Smooth muscle cell (in vitro differentiated cells): ENCODE data around the gene RNF13. TPM values are rescaled to one million over a fixed set of nuclear protein-coding genes. Genes with fewer than 3 reads are reported as not detected.
A peak's percentile ranks its signal among the peaks of the same experiment; 100 is the strongest.

Source experiments
- DNase-seq: peaks from one replicate; lab custom pipeline; 2025; ENCODE audit not compliant: unreplicated experiment; lab: John Stamatoyannopoulos, UW
- H2AFZ ChIP-seq: fragments of 200-600 bp; sonication (generic); 2 replicates; pipeline ENCODE4 v1.6.0; 2016; ENCODE audit warnings: antibody characterized with exemption, low read depth, mild to moderate bottlenecking
- H3F3A ChIP-seq: fragments of 200-600 bp; sonication (generic); 2 replicates; pipeline ENCODE4 v1.6.0; 2017; ENCODE audit warnings: antibody characterized with exemption, low read depth
- H3K27ac ChIP-seq: fragments of 200-600 bp; sonication (generic); 2 replicates; pipeline ENCODE4 v1.5.1; 2016; ENCODE audit warnings: low read depth, mild to moderate bottlenecking
- H3K27me3 ChIP-seq: fragments of 200-600 bp; sonication (generic); 2 replicates; pipeline ENCODE4 v1.6.1; 2016; ENCODE audit warnings: low read depth, mild to moderate bottlenecking
- H3K36me3 ChIP-seq: fragments of 200-600 bp; sonication (generic); 2 replicates; pipeline ENCODE4 v1.5.1; 2016; ENCODE audit warnings: low read depth
- H3K4me1 ChIP-seq: fragments of 200-600 bp; sonication (generic); 2 replicates; pipeline ENCODE4 v1.5.1; 2016; ENCODE audit warnings: low read depth
- H3K4me2 ChIP-seq: fragments of 200-600 bp; sonication (generic); 2 replicates; pipeline ENCODE4 v1.6.0; 2016; ENCODE audit warnings: mild to moderate bottlenecking
- H3K4me3 ChIP-seq: fragments of 200-600 bp; sonication (generic); 2 replicates; pipeline ENCODE4 v1.5.1; 2016; ENCODE audit warnings: mild to moderate bottlenecking
- H3K79me2 ChIP-seq: fragments of 200-600 bp; sonication (generic); 2 replicates; pipeline ENCODE4 v1.6.0; 2016; ENCODE audit warnings: low read depth, mild to moderate bottlenecking
- H3K9ac ChIP-seq: fragments of 200-600 bp; sonication (generic); 2 replicates; pipeline ENCODE4 v1.6.0; 2016; ENCODE audit warnings: low read depth
- H3K9me3 ChIP-seq: fragments of 200-600 bp; sonication (generic); replicated peaks from 2 replicates; pipeline ENCODE4 v1.5.1; 2016; ENCODE audit warnings: low read depth
- H4K20me1 ChIP-seq: fragments of 200-600 bp; sonication (generic); 2 replicates; pipeline ENCODE4 v1.6.0; 2016; ENCODE audit warnings: low read depth
- WGBS: methylation state at CpG from one replicate; pipeline ENCODE4 v1.1.7; 2016; ENCODE audit warnings: low lambda C conversion rate; 5-methylcytosine and 5-hydroxymethylcytosine counted together
- polyA plus RNA-seq: library from polyadenylated mRNA; unstranded; fragments of >200 nt; fragmentation: Nextera tagmentation; extraction: Ambion mirVana; gene quantifications from 2 replicates; pipeline ENCODE4 v1.2.1, GENCODE V29; 2016
- total RNA-seq: library from RNA; depleted of rRNA; stranded (reverse); fragments of >200 nt; gene quantifications from 2 replicates; pipeline ENCODE4 v1.2.3, GENCODE V29; 2014
- TF ChIP-seq, protein P1 (sequence below): fragments of 200-600 bp; sonication (generic); IDR thresholded peaks from 2 replicates; pipeline ENCODE4 v1.5.1; 2017; ENCODE audit warnings: borderline replicate concordance, mild to moderate bottlenecking, antibody characterized with exemption; ENCODE audit not compliant: insufficient read depth, poor library complexity, severe bottlenecking

The RNF13 gene
- total and polyA plus RNA-seq, 2 experiments from 2014 or later = 46.1 to 81.9 TPM

DNA sequence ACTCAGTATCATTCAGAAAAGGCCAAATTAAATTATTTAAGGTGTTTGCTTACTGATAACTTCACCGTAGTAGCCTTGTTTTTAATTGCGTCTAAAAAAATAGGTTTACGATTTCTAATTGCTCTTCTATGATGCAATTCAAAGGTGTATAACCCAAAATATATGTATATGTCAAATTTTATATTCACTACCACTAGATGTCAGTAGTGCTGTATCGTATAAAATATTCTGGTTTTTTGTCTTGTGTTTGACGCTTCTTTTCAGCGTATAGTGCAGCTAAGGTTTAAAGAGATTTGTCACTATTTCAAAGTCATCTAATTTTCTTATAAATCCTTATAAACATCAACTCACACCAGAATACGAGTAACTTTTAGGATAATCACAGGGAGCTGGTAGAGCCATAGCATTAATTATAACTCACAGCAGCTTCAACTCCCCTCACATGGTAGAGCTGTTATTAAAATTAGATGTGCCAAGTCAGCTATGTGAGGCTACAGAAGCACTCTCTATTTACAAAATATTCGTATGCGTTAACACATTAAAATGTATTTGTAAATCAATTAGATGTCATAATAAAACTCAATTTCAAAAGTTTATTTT, 154.2 kb downstream of the RNF13 start:
- peaks cover 31% of the 10 kb centered on the region for H3K4me1 ChIP-seq
- H3K9ac ChIP-seq = no peak overlapping the region
- no peaks in the 10 kb centered on the region for H3K9me3 ChIP-seq
- peaks cover 4% of the 10 kb centered on the region for H3F3A ChIP-seq
- TF ChIP-seq, protein P1, sequence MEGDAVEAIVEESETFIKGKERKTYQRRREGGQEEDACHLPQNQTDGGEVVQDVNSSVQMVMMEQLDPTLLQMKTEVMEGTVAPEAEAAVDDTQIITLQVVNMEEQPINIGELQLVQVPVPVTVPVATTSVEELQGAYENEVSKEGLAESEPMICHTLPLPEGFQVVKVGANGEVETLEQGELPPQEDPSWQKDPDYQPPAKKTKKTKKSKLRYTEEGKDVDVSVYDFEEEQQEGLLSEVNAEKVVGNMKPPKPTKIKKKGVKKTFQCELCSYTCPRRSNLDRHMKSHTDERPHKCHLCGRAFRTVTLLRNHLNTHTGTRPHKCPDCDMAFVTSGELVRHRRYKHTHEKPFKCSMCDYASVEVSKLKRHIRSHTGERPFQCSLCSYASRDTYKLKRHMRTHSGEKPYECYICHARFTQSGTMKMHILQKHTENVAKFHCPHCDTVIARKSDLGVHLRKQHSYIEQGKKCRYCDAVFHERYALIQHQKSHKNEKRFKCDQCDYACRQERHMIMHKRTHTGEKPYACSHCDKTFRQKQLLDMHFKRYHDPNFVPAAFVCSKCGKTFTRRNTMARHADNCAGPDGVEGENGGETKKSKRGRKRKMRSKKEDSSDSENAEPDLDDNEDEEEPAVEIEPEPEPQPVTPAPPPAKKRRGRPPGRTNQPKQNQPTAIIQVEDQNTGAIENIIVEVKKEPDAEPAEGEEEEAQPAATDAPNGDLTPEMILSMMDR = peak; percentile 68
- no peak for DNase-seq
- 35% methylated on average over 9 of the region's 9 CpGs for WGBS
- H3K36me3 ChIP-seq = no peaks in the 10 kb centered on the region
- H3K4me2 ChIP-seq = peak overlapping the region; percentile 94
- H3K79me2 ChIP-seq = peaks cover 81% of the 10 kb centered on the region
- peak overlapping the region; percentile 78 for H3K4me3 ChIP-seq
- H3K27ac ChIP-seq = peak overlapping the region; percentile 91
- peaks cover 66% of the 10 kb centered on the region for H4K20me1 ChIP-seq
- no peaks in the 10 kb centered on the region for H3K27me3 ChIP-seq
- H2AFZ ChIP-seq = no peak overlapping the region

DNA sequence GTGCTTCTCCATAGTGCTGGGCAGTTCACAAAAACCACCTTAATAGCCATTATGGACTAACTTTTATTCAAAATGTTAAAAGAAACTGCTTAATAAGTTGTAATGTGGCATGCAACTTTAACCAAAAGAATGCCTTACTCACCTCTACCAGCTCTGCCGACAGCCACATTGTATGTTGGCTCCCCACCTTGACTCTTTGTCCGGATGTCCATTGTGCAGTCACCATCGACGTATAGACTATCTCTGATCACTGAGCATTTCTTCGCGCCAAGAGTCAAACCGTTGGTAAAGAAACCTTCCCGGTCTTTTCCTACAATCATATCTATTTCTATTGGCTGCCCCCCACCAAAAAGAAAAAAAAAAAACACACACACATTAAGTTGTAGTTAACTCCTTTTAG, 155.2 kb downstream of the RNF13 start:
- Histone ChIP-seq H3K9me3 (no peaks in the 10 kb centered on the region), H3K36me3 (no peaks in the 10 kb centered on the region), H4K20me1 (peaks cover 56% of the 10 kb centered on the region), H3K79me2 (peaks cover 71% of the 10 kb centered on the region), H3K9ac (peak overlapping the region; percentile 88), H3K4me2 (peak overlapping the region; percentile 94), H2AFZ (no peak overlapping the region), H3F3A (peaks cover 4% of the 10 kb centered on the region), H3K4me3 (peak overlapping the region; percentile 78), H3K27me3 (no peaks in the 10 kb centered on the region), H3K27ac (peak overlapping the region; percentile 91), H3K4me1 (peaks cover 39% of the 10 kb centered on the region)
- TF ChIP-seq, protein P1 = no peak
- WGBS = 24% methylated on average over 8 of the region's 8 CpGs
- DNase-seq = no peak

DNA sequence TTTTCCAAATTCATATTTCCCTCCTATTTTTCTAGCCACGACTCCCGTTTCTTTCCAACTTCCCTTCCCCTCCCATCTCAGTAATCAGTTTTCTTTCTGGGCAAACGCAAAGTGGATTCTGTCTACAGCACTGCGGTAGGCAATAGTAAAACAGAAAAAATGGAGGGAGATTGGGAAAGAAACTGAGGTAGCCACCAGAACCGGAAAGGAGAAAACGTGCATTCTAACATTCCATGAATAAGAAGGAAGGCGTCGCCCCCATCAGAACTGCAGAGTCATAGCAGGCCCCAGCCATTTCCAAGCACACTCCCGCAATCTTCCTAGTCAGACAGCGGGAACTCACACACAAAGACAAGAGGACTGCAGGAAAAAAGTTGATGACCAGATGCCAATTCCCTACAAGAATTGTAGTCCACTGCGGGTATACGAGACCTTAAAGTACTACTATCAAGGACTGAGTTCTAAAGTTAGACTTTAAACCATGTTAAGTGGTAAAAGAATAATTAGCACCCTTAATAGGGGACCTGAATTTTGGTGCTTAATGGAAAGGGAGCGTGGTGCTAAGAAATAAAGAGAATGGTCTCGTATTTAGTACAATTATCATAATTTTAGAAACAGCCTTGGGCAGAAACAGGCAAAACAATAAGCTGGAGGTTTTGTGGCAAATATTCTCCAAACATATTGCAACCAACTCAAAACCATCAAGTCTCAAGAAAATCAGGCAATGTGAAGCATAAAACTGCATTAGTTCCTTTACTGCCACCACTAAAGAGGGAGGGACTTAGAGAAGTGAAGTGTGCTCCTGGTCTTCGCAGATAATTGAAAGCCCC, 156.3 kb downstream of the RNF13 start:
- H3K4me3 ChIP-seq = peak overlapping the region; percentile 78
- H3K79me2 ChIP-seq = peaks cover 62% of the 10 kb centered on the region
- peaks cover 39% of the 10 kb centered on the region for H3K4me1 ChIP-seq
- H3K9ac ChIP-seq = peak overlapping the region; percentile 88
- H3K36me3 ChIP-seq = no peaks in the 10 kb centered on the region
- no peaks in the 10 kb centered on the region for H3K27me3 ChIP-seq
- TF ChIP-seq, protein P1 = no peak
- peaks cover 4% of the 10 kb centered on the region for H3F3A ChIP-seq
- peak overlapping the region; percentile 91 for H3K27ac ChIP-seq
- DNase-seq = peak; percentile 3
- H2AFZ ChIP-seq = peak overlapping the region; percentile 44
- H3K4me2 ChIP-seq = peak overlapping the region; percentile 94
- no peaks in the 10 kb centered on the region for H3K9me3 ChIP-seq
- WGBS = under 1% methylated on average over 15 of the region's 15 CpGs
- peaks cover 45% of the 10 kb centered on the region for H4K20me1 ChIP-seq
